ENCODE data around the gene RFESD. TPM values are rescaled to one million over a fixed set of nuclear protein-coding genes. Genes with fewer than 3 reads are reported as not detected.

Gene RFESD
- total RNA-seq, 1 donor from 2014 or later, result 0.52 TPM

DNA sequence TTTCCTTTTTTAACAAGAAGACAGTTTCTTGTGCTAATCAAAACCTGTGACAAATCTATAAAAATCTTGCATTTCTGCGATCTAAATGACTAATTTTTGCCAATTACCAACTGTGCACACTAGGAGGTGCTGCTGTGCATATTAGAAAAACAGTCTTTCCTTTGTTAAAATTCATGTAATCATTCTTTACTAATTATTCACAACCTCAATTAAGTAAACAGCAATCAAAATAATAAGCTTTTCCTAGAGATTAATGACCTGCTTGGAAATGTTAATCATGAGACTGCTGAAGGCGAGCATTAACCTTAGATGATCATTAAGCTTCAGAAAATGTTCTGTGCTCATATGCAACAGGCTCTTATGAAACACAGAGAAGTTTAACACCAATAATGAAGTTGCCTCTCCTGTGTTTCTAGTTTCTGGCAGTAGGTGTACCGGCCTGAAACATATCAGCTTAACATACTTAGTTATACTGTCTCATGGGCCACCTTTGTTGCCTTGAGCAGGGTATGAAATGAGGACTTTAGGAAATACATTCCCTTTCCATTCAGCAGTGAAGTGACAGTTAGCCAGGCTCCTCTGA lies 17.7 kb downstream of the RFESD start:
- DNase-seq (ENCODE audit: low read depth), result no peak
- H3K4me3 ChIP-seq (ENCODE audit: low read depth, low read length), result no peak overlapping the region
- TF ChIP-seq, protein P1, sequence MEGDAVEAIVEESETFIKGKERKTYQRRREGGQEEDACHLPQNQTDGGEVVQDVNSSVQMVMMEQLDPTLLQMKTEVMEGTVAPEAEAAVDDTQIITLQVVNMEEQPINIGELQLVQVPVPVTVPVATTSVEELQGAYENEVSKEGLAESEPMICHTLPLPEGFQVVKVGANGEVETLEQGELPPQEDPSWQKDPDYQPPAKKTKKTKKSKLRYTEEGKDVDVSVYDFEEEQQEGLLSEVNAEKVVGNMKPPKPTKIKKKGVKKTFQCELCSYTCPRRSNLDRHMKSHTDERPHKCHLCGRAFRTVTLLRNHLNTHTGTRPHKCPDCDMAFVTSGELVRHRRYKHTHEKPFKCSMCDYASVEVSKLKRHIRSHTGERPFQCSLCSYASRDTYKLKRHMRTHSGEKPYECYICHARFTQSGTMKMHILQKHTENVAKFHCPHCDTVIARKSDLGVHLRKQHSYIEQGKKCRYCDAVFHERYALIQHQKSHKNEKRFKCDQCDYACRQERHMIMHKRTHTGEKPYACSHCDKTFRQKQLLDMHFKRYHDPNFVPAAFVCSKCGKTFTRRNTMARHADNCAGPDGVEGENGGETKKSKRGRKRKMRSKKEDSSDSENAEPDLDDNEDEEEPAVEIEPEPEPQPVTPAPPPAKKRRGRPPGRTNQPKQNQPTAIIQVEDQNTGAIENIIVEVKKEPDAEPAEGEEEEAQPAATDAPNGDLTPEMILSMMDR (conservative IDR thresholded peaks at IDR 0.05; ENCODE audit: low read depth, low read length), result peak; percentile 74

DNA sequence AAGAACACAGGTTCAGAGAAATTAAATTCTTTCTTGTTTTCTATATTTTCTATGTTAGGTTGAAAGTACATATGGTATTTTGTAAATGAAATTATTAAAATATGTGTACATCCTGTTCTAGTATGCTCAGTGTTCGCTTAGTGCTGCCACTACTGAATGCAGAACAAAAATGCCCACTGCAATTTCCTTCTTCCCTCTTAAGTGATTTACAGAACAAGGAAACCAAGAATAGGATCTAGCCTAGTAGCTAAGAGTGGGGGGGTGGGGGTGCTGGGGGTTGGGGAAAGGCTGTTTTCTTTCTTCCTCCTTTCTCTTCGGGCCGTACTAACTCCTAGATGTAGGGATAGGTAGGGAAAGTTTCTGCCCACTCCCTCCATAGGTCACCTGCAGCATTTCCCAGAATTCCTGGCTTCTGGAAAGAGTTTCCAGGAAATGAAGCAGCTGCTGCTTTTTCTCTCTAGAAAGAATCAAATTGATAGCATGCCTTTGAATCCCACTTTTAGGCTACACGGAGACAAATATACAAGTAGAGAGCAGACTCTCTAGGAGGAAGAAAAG lies 20.6 kb downstream of the RFESD start:
- H3K4me3 ChIP-seq (ENCODE audit: low read depth, low read length), result no peak overlapping the region

DNA sequence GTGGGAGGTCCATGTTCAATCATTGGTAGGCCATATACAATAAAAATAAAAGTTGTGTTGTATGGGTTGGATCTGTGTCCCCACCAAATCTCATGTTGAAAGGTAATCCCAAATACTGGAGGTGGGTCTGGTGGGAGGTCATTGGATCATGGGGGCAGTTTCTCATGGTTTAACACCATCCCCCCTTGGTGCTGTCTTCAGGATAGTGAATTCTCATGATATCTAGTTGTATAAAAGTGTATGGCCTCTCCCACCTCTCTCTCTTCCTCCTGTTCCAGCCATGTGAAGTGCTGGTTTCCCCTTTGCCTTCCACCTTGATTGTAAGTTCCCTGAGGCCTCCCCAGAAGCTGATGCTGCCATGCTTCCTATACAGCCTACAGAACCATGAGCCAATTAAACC lies 21.1 kb downstream of the RFESD start:
- no peak overlapping the region for H3K4me3 ChIP-seq (ENCODE audit: low read depth, low read length)
- TF ChIP-seq, protein P1 (conservative IDR thresholded peaks at IDR 0.05; ENCODE audit: low read depth, low read length), result no peak

More for the DNA sequence above, 20.6 kb downstream of the RFESD start:
- no peak for DNase-seq (ENCODE audit: low read depth)
- TF ChIP-seq, protein P1 (conservative IDR thresholded peaks at IDR 0.05; ENCODE audit: low read depth, low read length), result no peak

GRCh38 chr5:95668216-95668615 lies 21.6 kb downstream of the RFESD start:
- H3K4me3 ChIP-seq (ENCODE audit: low read depth, low read length), result no peak overlapping the region
- DNase-seq (ENCODE audit: low read depth), result no peak
- TF ChIP-seq, protein P1 (conservative IDR thresholded peaks at IDR 0.05; ENCODE audit: low read depth, low read length), result no peak

More for the DNA sequence above, 21.1 kb downstream of the RFESD start:
- DNase-seq (ENCODE audit: low read depth), result no peak

DNA sequence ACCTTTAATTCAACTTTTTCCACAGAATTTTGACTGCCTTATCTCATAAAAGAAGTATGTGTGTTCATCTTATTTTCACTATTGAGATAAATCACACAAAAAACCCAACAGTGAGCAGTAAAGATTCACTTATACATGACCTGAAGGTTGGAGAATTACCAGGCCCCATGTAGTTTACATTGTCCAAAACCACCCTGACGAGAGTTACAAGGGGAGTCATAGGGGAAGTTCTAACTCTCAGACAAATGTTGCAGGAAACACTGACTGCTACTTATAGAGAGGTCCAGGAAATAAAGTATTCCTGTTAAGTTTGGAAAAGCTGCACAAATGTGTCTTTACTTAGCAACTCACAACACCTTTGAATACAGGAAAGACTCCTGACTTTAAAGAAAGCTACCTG lies 22.2 kb downstream of the RFESD start:
- TF ChIP-seq, protein P1 (conservative IDR thresholded peaks at IDR 0.05; ENCODE audit: low read depth, low read length), result no peak
- DNase-seq (ENCODE audit: low read depth), result no peak
- no peak overlapping the region for H3K4me3 ChIP-seq (ENCODE audit: low read depth, low read length)

GRCh38 chr5:95669540-95669939 lies 23.0 kb downstream of the RFESD start:
- no peak for DNase-seq (ENCODE audit: low read depth)
- TF ChIP-seq, protein P1 (conservative IDR thresholded peaks at IDR 0.05; ENCODE audit: low read depth, low read length), result no peak
- no peak overlapping the region for H3K4me3 ChIP-seq (ENCODE audit: low read depth, low read length)

GRCh38 chr5:95669985-95670384 lies 23.4 kb downstream of the RFESD start:
- no peak for DNase-seq (ENCODE audit: low read depth)
- TF ChIP-seq, protein P1 (conservative IDR thresholded peaks at IDR 0.05; ENCODE audit: low read depth, low read length), result no peak
- no peak overlapping the region for H3K4me3 ChIP-seq (ENCODE audit: low read depth, low read length)
